Muscle of leg (tissue), 16 donors: Measurements from ENCODE around the gene ARHGAP18. TPM values are rescaled to one million over a fixed set of nuclear protein-coding genes. Genes with fewer than 3 reads are reported as not detected.
A peak's percentile ranks its signal among the peaks of the same experiment; 100 is the strongest.

Experiments used
- DNase-seq: peaks from one replicate; pipeline ENCODE4 v3.0.0; 2013
- H3K27ac ChIP-seq: one replicate; pipeline ENCODE4 v1.5.1; 2013; ENCODE audit warnings: mild to moderate bottlenecking, low read length, control low read depth
- H3K27me3 ChIP-seq: one replicate; pipeline ENCODE4 v1.6.1; 2013; ENCODE audit warnings: low read length; ENCODE audit not compliant: control insufficient read depth, insufficient read depth
- H3K36me3 ChIP-seq: one replicate; pipeline ENCODE4 v1.6.1; 2013; ENCODE audit warnings: low read length; ENCODE audit not compliant: control insufficient read depth, insufficient read depth
- H3K4me1 ChIP-seq: one replicate; pipeline ENCODE4 v1.6.1; 2013; ENCODE audit warnings: low read length; ENCODE audit not compliant: control insufficient read depth, insufficient read depth
- H3K4me3 ChIP-seq: one replicate; pipeline ENCODE4 v1.5.1; 2013; ENCODE audit warnings: low read length, control low read depth
- H3K9me3 ChIP-seq: replicated peaks from 2 replicates; pipeline ENCODE4 v1.6.1; 2013; ENCODE audit warnings: low read depth, low read length; ENCODE audit not compliant: control insufficient read depth
- WGBS: methylation state at CpG from one replicate; pipeline ENCODE4 v1.1.5; 2013; ENCODE audit warnings: missing lambda C conversion rate; ENCODE audit not compliant: insufficient coverage; 5-methylcytosine and 5-hydroxymethylcytosine counted together
- long read RNA-seq, 11 donors: transcript quantifications; one replicate each; lab custom pipeline, GENCODE V29; 2026
- polyA plus RNA-seq, 8 donors: library from polyadenylated mRNA; unstranded; fragments of 120-200 nt; gene quantifications; one replicate each; pipeline versions ENCODE4 v1.2.1 to v1.2.3, GENCODE V29; 2013; ENCODE audit warnings: inconsistent platforms in 1 of 8, low replicate concordance in 1 of 8; ENCODE audit not compliant: insufficient read length in 8 of 8, insufficient read depth in 1 of 8
- total RNA-seq: library from RNA; stranded (reverse); fragments of 120-200 nt; gene quantifications from one replicate; pipeline ENCODE4 v1.2.4, GENCODE V29; 2013

Gene ARHGAP18, protein sequence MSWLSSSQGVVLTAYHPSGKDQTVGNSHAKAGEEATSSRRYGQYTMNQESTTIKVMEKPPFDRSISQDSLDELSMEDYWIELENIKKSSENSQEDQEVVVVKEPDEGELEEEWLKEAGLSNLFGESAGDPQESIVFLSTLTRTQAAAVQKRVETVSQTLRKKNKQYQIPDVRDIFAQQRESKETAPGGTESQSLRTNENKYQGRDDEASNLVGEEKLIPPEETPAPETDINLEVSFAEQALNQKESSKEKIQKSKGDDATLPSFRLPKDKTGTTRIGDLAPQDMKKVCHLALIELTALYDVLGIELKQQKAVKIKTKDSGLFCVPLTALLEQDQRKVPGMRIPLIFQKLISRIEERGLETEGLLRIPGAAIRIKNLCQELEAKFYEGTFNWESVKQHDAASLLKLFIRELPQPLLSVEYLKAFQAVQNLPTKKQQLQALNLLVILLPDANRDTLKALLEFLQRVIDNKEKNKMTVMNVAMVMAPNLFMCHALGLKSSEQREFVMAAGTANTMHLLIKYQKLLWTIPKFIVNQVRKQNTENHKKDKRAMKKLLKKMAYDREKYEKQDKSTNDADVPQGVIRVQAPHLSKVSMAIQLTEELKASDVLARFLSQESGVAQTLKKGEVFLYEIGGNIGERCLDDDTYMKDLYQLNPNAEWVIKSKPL
- total RNA-seq (19.6 TPM), polyA plus RNA-seq (10 to 100 TPM; 14.2 to 22.8 (median 17.4) TPM)
- long read RNA-seq, donor 1, result 0 reads
- long read RNA-seq, donor 2, result 0 reads
- long read RNA-seq, donor 3, full-length matches to known transcripts, result 1 of 1 reads
- long read RNA-seq, donor 3, partial matches to known transcripts, result 0 of 1 reads
- long read RNA-seq, donor 3, other reads (novel, unspliced or antisense), result 0 of 1 reads
- long read RNA-seq, donor 4, result 0 reads
- long read RNA-seq, donor 5, full-length matches to known transcripts, result 3 of 3 reads
- long read RNA-seq, donor 5, partial matches to known transcripts, result 0 of 3 reads
- long read RNA-seq, donor 5, other reads (novel, unspliced or antisense), result 0 of 3 reads
- long read RNA-seq, donor 6, full-length matches to known transcripts, result 3 of 8 reads
- long read RNA-seq, donor 6, partial matches to known transcripts, result 5 of 8 reads
- long read RNA-seq, donor 6, other reads (novel, unspliced or antisense), result 0 of 8 reads
- long read RNA-seq, donor 7, full-length matches to known transcripts, result 1 of 1 reads
- long read RNA-seq, donor 7, partial matches to known transcripts, result 0 of 1 reads
- long read RNA-seq, donor 7, other reads (novel, unspliced or antisense), result 0 of 1 reads
- long read RNA-seq, donor 8, full-length matches to known transcripts, result 3 of 3 reads
- long read RNA-seq, donor 8, partial matches to known transcripts, result 0 of 3 reads
- long read RNA-seq, donor 8, other reads (novel, unspliced or antisense), result 0 of 3 reads
- long read RNA-seq, donor 9, result 0 reads
- long read RNA-seq, donor 10, full-length matches to known transcripts, result 2 of 2 reads
- long read RNA-seq, donor 10, partial matches to known transcripts, result 0 of 2 reads
- long read RNA-seq, donor 10, other reads (novel, unspliced or antisense), result 0 of 2 reads
- long read RNA-seq, donor 11, full-length matches to known transcripts, result 2 of 2 reads
- long read RNA-seq, donor 11, partial matches to known transcripts, result 0 of 2 reads
- long read RNA-seq, donor 11, other reads (novel, unspliced or antisense), result 0 of 2 reads

DNA sequence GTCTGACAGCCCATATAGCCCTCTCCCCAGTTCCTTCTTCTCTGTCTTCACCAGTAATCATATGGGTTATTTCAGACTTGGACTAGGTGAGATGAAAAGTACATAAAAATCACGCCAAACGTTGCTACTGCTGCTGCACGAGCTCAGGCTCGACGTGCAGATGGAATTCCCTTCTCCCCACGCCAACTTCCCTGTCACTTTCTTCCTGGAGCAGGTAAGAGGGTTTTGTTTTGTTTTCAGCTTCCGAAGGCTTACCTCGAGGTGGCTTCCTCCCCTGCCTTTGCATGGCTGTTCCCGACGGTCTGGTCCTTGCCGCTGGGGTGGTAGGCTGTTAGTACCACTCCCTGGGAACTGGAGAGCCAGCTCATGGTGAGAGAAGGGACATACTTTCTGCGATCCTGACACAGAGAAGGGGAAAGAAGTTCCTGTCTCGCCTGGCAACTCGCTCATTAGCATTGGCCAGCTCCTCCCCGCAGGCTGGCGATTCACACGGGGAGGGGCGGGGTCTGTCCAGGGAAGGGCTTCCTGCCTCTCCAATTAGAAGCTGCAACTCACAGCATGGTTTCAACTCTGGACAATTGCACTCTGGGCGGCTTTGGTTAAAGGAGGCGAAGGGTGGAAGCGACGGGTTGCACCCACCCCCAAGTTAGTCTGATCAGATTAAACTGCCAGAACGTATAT lies at the start of gene ARHGAP18:
ARHGAP18 (minus strand) TSS at position 409 of the 681 bp plus-strand sequence; CDS start at position 368, 41 bp downstream.
- peak; percentile 97 for DNase-seq
- peaks cover 12% of the 10 kb centered on the region for H3K4me1 ChIP-seq
- WGBS, result 0% methylated on average over 9 of the region's 23 CpGs

DNA sequence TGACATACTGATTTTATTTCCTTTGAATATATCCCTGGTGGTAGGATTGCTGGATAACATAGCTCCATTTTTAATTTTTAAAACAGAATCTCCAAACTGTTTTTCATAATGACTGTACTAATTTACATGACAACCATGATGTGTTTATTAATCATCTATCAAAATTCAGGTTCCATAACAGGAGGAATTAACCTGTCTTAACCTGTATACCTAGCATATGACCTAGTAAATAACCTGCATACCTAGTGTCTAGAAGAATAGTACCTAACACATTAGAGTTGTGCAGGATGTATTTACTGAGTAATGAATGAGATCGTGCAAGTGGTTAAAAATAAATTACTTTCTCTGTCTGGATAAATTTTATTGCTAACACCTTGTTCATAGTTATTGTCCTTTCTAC lies 45.8 kb upstream of the ARHGAP18 start:
- Histone ChIP-seq H3K9me3 (no peaks in the 10 kb centered on the region), H3K4me1 (no peaks in the 10 kb centered on the region), H3K27ac (no peak overlapping the region), H3K4me3 (no peak overlapping the region), H3K27me3 (no peaks in the 10 kb centered on the region), H3K36me3 (no peaks in the 10 kb centered on the region)
- DNase-seq, result no peak
- no CpG with 5 or more reads among the region's 1 CpG for WGBS

More for the DNA sequence above, at the start of gene ARHGAP18:
- Histone ChIP-seq H3K27ac (peak within 1 kb of the TSS; percentile 92), H3K4me3 (peak within 1 kb of the TSS; percentile 58), H3K27me3 (no peaks in the 10 kb centered on the region), H3K9me3 (no peaks in the 10 kb centered on the region), H3K36me3 (no peaks in the 10 kb centered on the region)

DNA sequence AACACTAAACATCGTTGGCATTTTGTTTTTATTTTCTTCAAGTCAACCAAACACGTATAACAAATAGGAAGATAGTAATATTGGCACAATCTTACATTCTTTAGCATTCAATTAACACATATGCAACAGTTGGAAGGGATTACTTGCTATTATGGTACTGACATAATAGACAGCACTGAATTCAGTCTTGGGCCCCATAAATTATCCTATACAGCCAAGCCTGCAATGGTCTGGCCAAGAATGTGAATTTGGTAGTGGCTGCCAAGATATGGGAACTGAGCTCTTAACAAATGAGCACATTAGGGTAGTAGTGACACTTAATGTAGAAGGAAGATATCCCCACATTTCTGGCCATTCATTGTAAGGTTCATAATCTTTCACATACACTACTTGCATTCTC lies 44.8 kb upstream of the ARHGAP18 start:
- Histone ChIP-seq H3K4me3 (no peak overlapping the region), H3K27ac (no peak overlapping the region), H3K36me3 (no peaks in the 10 kb centered on the region), H3K27me3 (no peaks in the 10 kb centered on the region), H3K9me3 (no peaks in the 10 kb centered on the region), H3K4me1 (no peaks in the 10 kb centered on the region)
- no CpG with 5 or more reads among the region's 2 CpGs for WGBS
- peak; percentile 48 for DNase-seq

DNA sequence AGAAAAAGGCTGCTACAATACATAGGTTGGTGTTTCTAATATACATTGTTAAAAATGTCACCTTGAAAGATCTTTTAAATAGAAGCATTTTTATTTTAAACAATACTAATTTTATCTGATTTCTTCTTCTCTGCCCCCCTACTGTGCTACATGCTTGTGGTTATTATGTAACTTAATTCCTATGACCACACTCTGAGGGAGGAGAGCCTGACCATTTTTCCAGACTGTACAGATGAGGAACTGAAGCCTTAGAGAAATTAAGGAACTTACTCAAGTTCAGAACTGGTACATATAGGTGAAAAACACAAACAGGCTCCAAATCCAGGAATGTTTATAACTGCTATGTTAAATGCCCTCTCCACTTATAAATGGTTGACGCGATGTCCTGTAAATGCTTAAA lies 43.4 kb upstream of the ARHGAP18 start:
- peaks cover 2% of the 10 kb centered on the region for H3K4me1 ChIP-seq
- H3K27me3 ChIP-seq, result no peaks in the 10 kb centered on the region
- no peak overlapping the region for H3K27ac ChIP-seq
- WGBS, result no CpG with 5 or more reads among the region's 2 CpGs
- peak; percentile 50 for DNase-seq
- H3K4me3 ChIP-seq, result no peak overlapping the region
- no peaks in the 10 kb centered on the region for H3K36me3 ChIP-seq
- H3K9me3 ChIP-seq, result no peaks in the 10 kb centered on the region

DNA sequence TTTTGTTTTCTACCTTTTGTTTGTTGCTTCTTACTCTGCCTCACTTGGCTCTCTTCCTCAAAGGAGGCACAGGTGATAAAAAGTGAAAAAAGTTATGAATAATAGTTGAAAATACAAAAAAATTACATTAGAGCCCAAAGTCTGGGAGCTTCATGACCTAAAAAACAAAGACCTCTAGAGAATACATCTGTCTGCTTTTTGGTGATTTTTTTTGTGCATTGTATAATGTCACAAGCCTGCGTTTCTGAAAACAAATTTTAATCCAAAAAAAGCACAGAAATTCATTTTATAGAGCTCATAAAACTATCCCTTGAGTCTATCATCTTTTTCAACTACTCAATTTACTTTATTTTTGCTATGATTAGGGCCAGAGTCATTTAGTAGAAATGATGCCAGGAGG lies 41.4 kb upstream of the ARHGAP18 start:
- no CpG with 5 or more reads among the region's 1 CpG for WGBS
- H3K9me3 ChIP-seq, result no peaks in the 10 kb centered on the region
- H3K4me3 ChIP-seq, result no peak overlapping the region
- DNase-seq, result peak; percentile 61
- H3K4me1 ChIP-seq, result peaks cover 2% of the 10 kb centered on the region
- H3K36me3 ChIP-seq, result no peaks in the 10 kb centered on the region
- peak overlapping the region; percentile 70 for H3K27ac ChIP-seq
- H3K27me3 ChIP-seq, result no peaks in the 10 kb centered on the region

DNA sequence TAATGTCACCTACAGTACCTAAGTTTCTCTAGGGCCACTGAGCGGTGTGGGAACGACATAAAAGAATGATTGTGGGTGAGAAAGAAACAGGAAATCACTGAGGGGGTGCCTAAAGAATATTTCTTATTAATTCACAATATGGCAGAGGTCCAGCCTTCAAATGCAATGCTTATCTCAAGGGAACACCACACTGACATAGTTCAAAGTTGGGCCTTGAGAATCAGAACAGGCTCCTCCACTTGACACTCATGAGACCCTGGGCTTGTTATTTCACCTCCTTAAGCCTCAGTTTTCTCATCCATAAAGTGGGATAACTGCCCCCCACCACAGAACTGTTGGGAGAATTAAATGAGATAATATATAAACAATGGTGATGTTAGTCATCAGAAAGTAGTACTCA lies 40.4 kb upstream of the ARHGAP18 start:
- WGBS, result no CpG with 5 or more reads among the region's 2 CpGs

DNA sequence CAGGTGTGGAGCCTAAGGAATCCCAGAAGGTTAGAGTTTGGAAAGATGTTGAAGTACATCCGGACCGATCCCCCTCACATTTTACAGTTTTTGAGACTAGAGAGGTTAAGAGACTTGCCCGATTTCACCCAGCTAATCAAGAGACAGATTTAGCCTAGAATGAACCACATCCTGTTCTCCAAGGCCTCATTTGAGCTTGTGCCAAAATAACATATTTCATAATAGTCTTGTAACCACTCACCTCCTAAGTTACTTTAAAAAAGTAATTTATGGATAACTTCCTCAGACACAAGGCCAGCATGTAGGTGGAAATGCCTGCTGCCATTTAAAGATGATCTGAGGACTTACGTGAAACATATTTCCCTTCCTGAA lies 39.8 kb upstream of the ARHGAP18 start:
- peak; percentile 61 for DNase-seq
- 8% methylated on average over 2 of the region's 4 CpGs for WGBS

More for the DNA sequence above, 40.4 kb upstream of the ARHGAP18 start:
- H3K4me3 ChIP-seq, result no peak overlapping the region
- H3K36me3 ChIP-seq, result no peaks in the 10 kb centered on the region
- H3K9me3 ChIP-seq, result no peaks in the 10 kb centered on the region
- no peaks in the 10 kb centered on the region for H3K27me3 ChIP-seq
- H3K4me1 ChIP-seq, result peaks cover 2% of the 10 kb centered on the region
- H3K27ac ChIP-seq, result no peak overlapping the region
- DNase-seq, result no peak

DNA sequence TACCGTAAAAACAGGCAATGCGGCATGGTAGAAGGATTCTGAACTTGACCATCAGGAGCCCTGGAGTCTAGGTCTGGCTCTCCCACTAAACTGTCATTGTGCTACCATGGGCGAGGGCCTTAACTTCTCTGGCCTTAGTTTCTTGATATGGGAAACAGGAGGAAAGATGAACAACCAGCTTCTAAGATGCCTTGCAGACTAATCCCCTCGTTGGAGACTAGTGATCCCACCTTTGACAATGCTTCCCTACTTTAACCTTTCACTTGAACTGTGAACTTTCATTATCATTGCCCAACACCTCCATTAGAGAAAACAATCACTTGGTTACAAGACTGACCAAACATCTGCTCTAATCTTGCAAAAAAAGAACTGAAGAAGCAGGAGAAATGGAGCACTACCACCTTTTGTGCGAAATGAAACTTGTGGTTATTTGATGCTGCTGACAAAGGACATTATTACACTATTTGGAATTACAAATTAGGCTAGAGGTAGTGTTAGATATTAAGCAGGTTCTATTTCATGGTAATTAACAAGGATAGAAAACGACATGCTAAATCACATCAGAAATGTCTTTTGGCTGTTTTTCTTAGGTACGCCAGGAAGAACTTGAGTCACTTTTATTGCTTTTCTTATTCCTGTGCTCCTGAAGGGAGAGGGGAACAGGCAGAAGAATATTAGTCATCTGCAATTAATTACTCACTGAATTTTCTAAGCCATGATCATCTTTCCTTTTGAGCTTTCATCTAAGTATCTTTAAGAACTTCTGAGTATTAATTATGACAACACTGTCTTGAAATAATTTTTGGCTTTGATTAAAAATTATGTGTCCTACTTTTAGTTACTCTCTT lies 39.1 kb upstream of the ARHGAP18 start:
- no CpG with 5 or more reads among the region's 7 CpGs for WGBS
- peak; percentile 32 for DNase-seq
- no peaks in the 10 kb centered on the region for H3K27me3 ChIP-seq
- H3K4me3 ChIP-seq, result no peak overlapping the region
- no peaks in the 10 kb centered on the region for H3K9me3 ChIP-seq
- no peaks in the 10 kb centered on the region for H3K36me3 ChIP-seq
- peak overlapping the region; percentile 43 for H3K27ac ChIP-seq
- H3K4me1 ChIP-seq, result peaks cover 9% of the 10 kb centered on the region

More for the DNA sequence above, 39.8 kb upstream of the ARHGAP18 start:
- Histone ChIP-seq H3K27ac (peak overlapping the region; percentile 43), H3K9me3 (no peaks in the 10 kb centered on the region), H3K27me3 (no peaks in the 10 kb centered on the region), H3K4me1 (peaks cover 3% of the 10 kb centered on the region), H3K4me3 (no peak overlapping the region), H3K36me3 (no peaks in the 10 kb centered on the region)
